GM12875 (cell line): ENCODE measurements around the gene OTX2.

ENCODE experiments used
- H3K4me3 ChIP-seq: one replicate; pipeline ENCODE4 v1.5.1; 2011; ENCODE audit warnings: low read depth, low read length, control low read depth
- CTCF ChIP-seq: IDR thresholded peaks from 2 replicates; pipeline ENCODE4 v1.5.1; 2011; ENCODE audit warnings: low read depth, mild to moderate bottlenecking, control low read depth, inconsistent platforms, low read length, moderate library complexity, borderline replicate concordance; ENCODE audit not compliant: insufficient read depth

OTX2 gene

GRCh38 chr14:56807386-56808109, 2.7 kb downstream of the OTX2 start:
- no peak overlapping the region for H3K4me3 ChIP-seq
- no peak for TF ChIP-seq CTCF

- no peak overlapping the region for H3K4me3 ChIP-seq
- TF ChIP-seq CTCF: no peak
Observed at GRCh38 chr14:56806760-56807159, 3.5 kb downstream of the OTX2 start.

- no peak overlapping the region for H3K4me3 ChIP-seq
- no peak for TF ChIP-seq CTCF
Observed at GRCh38 chr14:56805992-56806727, 4.1 kb downstream of the OTX2 start.

DNA sequence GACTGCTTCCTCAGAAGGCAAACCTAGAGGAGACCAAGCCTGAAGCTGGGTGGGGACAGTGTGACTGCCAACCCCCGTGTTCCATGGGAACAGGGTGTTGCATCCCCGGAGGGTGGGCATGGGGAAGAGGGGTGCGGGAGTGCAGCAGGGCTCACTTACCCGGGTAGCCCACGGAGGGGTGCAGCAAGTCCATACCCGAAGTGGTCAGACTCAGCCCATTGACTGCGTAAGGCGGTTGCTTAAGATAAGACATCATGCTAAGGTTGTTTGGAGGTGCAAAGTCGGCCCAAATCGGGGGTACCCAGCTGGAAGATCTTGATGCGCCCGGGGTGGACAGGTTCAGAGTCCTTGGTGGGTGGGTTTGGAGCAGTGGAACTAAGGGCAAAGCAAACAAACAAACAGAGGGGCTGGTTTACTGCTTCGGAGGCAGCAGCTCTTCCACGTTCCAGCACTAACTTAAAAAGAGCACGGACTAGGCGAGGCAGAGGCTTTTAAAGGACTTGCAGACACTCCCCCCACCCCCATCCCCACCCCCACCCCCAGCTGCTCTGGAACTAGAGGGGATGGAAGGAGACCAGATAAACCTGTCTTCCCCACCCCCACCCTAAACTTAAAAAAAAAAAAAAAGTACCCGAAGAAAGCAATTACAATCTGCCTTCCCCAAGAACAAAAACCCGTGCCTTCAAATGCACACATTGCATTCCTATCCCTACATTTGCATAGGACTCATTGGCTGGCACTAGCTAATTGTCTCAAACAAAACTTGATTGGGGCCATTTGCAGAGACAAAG, 4.9 kb downstream of the OTX2 start:
- no peak for TF ChIP-seq CTCF
- no peak overlapping the region for H3K4me3 ChIP-seq

GRCh38 chr14:56803816-56804535, 6.3 kb downstream of the OTX2 start:
- no peak overlapping the region for H3K4me3 ChIP-seq
- no peak for TF ChIP-seq CTCF

DNA sequence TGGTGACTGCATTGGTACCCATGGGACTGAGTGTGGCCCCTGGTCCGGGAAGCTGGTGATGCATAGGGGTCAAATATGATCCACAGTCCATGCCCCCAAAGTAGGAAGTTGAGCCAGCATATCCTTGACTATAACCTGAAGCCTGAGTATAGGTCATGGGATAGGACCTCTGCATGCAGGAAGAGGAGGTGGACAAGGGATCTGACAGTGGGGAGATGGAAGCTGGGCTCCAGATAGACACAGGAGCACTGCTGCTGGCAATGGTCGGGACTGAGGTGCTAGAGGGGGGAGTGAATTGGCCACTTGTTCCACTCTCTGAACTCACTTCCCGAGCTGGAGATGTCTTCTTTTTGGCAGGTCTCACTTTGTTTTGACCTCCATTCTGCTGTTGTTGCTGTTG, 8.4 kb downstream of the OTX2 start:
- TF ChIP-seq CTCF: no peak
- no peak overlapping the region for H3K4me3 ChIP-seq
